HFF-Myc (cell line): Measurements from ENCODE around the gene TMEM87B.
"Not testable (repeated sequence)": the region's sequence is repeated elsewhere in the genome, so short reads cannot be mapped to it uniquely, and the experiment has no call there.

Experiments
- DNase-seq: peaks from one replicate; pipeline ENCODE4 v3.0.0-alpha.2; 2011; ENCODE audit warnings: low read depth; ENCODE audit errors: extremely low read depth
- H3K4me3 ChIP-seq: replicated peaks from 2 replicates; pipeline ENCODE4 v1.5.1; 2011; ENCODE audit warnings: low read depth, mild to moderate bottlenecking, control low read depth, low read length
- CTCF ChIP-seq: IDR thresholded peaks from 2 replicates; pipeline ENCODE4 v1.5.1; 2012; ENCODE audit warnings: mild to moderate bottlenecking, low read depth, low read length, control low read depth; ENCODE audit errors: missing control alignments

TMEM87B gene

GRCh38 chr2:112134120-112134519 lies 79.1 kb downstream of the TMEM87B start:
- DNase-seq: no peak
- TF ChIP-seq CTCF: no peak
- no peak overlapping the region for H3K4me3 ChIP-seq

DNA sequence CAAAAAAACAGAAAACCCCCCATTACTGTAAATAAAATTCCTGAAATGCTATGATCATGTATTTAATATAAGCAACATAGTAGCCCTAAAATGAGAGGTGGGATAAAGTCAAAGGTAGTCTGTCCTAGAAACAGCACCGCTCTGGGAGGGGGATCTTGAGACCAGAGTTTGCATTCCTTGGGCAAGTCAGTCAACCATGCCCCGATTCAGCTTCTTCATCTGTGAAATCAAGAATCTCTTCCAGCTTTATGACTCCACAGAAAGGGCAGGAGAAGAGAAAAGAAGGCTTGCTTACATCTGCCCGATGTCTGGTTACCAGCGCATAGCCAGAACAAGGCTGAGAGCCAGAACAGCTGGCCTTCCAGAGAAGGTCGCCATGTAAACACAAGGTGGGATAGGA lies 81.0 kb downstream of the TMEM87B start:
- no peak for DNase-seq
- TF ChIP-seq CTCF: no peak
- H3K4me3 ChIP-seq: no peak overlapping the region

- no peak for DNase-seq
- no peak for TF ChIP-seq CTCF
- H3K4me3 ChIP-seq: peak overlapping the region; percentile 36
Observed at GRCh38 chr2:112137516-112138158, 82.6 kb downstream of the TMEM87B start.

GRCh38 chr2:112138159-112139032 lies 83.3 kb downstream of the TMEM87B start, which contains the start of gene FBLN7:
Gene FBLN7 (plus strand): TSS chr2:112138385. CDS start chr2:112138656, 271 bp downstream.
- TF ChIP-seq CTCF: no peak
- no peak for DNase-seq
- H3K4me3 ChIP-seq: peak within 1 kb of the TSS; percentile 36

GRCh38 chr2:112139033-112139614 lies 84.1 kb downstream of the TMEM87B start:
- peak overlapping the region; percentile 36; the same call in 1 of the 2 replicates for H3K4me3 ChIP-seq
- DNase-seq: not testable (repeated sequence)

GRCh38 chr2:112139661-112140204 lies 84.7 kb downstream of the TMEM87B start:
- DNase-seq, H3K4me3 ChIP-seq: not testable (repeated sequence)

- TF ChIP-seq CTCF: no peak
- no peak overlapping the region for H3K4me3 ChIP-seq
Observed at GRCh38 chr2:112140205-112140802, 85.2 kb downstream of the TMEM87B start.

More at GRCh38 chr2:112140205-112140802, 85.2 kb downstream of the TMEM87B start:
- DNase-seq: no peak
